Hepatocyte (in vitro differentiated cells): ENCODE data around the gene DOC2B.
"Not testable (repeated sequence)": the region's sequence is repeated elsewhere in the genome, so short reads cannot be mapped to it uniquely, and the experiment has no call there.

Experiments
- CTCF ChIP-seq: fragments of 200-600 bp; sonication (generic); IDR thresholded peaks from 2 replicates; pipeline ENCODE4 v1.5.1; 2016; ENCODE audit warnings: antibody characterized with exemption, mild to moderate bottlenecking; ENCODE audit not compliant: poor library complexity
- EZH2 ChIP-seq: fragments of 200-600 bp; sonication (generic); IDR thresholded peaks from 2 replicates; pipeline ENCODE4 v1.6.1; 2016; ENCODE audit warnings: antibody characterized with exemption, mild to moderate bottlenecking, borderline replicate concordance
- EZH2phosphoT487 ChIP-seq: fragments of 200-600 bp; sonication (generic); IDR thresholded peaks from one replicate; pipeline ENCODE4 v1.6.1; 2018; ENCODE audit warnings: antibody characterized with exemption, mild to moderate bottlenecking, low read depth, moderate library complexity; ENCODE audit not compliant: unreplicated experiment, severe bottlenecking

GRCh38 chr17:137166-137807 is 44.2 kb downstream of the DOC2B start, which contains the start of gene SCGB1C2:
- TF ChIP-seq CTCF, EZH2, EZH2phosphoT487: not testable (repeated sequence)
